NCI-H2227 (cell line): ENCODE data around the gene IGF2R.

Experiments used
- DNase-seq: peaks from one replicate; lab custom pipeline; 2025; ENCODE audit not compliant: unreplicated experiment; lab: John Stamatoyannopoulos, UW

IGF2R gene

GRCh38 chr6:159973951-159974350 lies 5.1 kb downstream of the IGF2R start:
- DNase-seq: no peak

- DNase-seq: no peak
These were observed 6.0 kb downstream of the IGF2R start for GRCh38 chr6:159974932-159975331.

GRCh38 chr6:159976686-159977254 lies 7.9 kb downstream of the IGF2R start:
- DNase-seq: no peak

- DNase-seq: no peak
These were observed 8.5 kb downstream of the IGF2R start for GRCh38 chr6:159977255-159977903.

GRCh38 chr6:159977904-159978268 lies 9.0 kb downstream of the IGF2R start:
- no peak for DNase-seq

GRCh38 chr6:159978291-159979135 lies 9.6 kb downstream of the IGF2R start:
- no peak for DNase-seq

- no peak for DNase-seq
These were observed 10.4 kb downstream of the IGF2R start for GRCh38 chr6:159979136-159979874.

- no peak for DNase-seq
These were observed 11.6 kb downstream of the IGF2R start for GRCh38 chr6:159980474-159980873.

- no peak for DNase-seq
These were observed 12.2 kb downstream of the IGF2R start for GRCh38 chr6:159981071-159981402.

- DNase-seq: no peak
These were observed 12.7 kb downstream of the IGF2R start for GRCh38 chr6:159981403-159982245.

- no peak for DNase-seq
These were observed 14.0 kb downstream of the IGF2R start for GRCh38 chr6:159982731-159983506.

- no peak for DNase-seq
These were observed 14.8 kb downstream of the IGF2R start for GRCh38 chr6:159983641-159984080.

- DNase-seq: no peak
These were observed 15.4 kb downstream of the IGF2R start for GRCh38 chr6:159984268-159984786.

- no peak for DNase-seq
These were observed 16.5 kb downstream of the IGF2R start for GRCh38 chr6:159985296-159985945.

- DNase-seq: no peak
These were observed 20.1 kb downstream of the IGF2R start for GRCh38 chr6:159988983-159989454.

- DNase-seq: no peak
These were observed 20.9 kb downstream of the IGF2R start for GRCh38 chr6:159989492-159990480.

GRCh38 chr6:159992366-159992765 lies 23.5 kb downstream of the IGF2R start:
- DNase-seq: no peak

- no peak for DNase-seq
These were observed 26.5 kb downstream of the IGF2R start for GRCh38 chr6:159995405-159995804.
